ENCODE results near the gene TMEM116.
"Not testable (repeated sequence)": the region's sequence is repeated elsewhere in the genome, so short reads cannot be mapped to it uniquely, and the experiment has no call there.

Gene TMEM116

GRCh38 chr12:111976291-111976690, 36.7 kb downstream of the TMEM116 start:
- DNase-seq (ENCODE audit: low spot score): no peak

GRCh38 chr12:111975161-111975931, 37.6 kb downstream of the TMEM116 start:
- no peak for DNase-seq (ENCODE audit: low spot score)

GRCh38 chr12:111971800-111972199, 41.2 kb downstream of the TMEM116 start:
- DNase-seq (ENCODE audit: low spot score): no peak

GRCh38 chr12:111964935-111965334, 48.0 kb downstream of the TMEM116 start:
- DNase-seq (ENCODE audit: low spot score): no peak

GRCh38 chr12:111959518-111959917, 53.4 kb downstream of the TMEM116 start:
- not testable (repeated sequence) for DNase-seq (ENCODE audit: low spot score)

- DNase-seq (ENCODE audit: low spot score): not testable (repeated sequence)
Measured at GRCh38 chr12:111957224-111957623, 55.7 kb downstream of the TMEM116 start.

- no peak for DNase-seq (ENCODE audit: low spot score)
Measured at GRCh38 chr12:111954969-111955368, 58.0 kb downstream of the TMEM116 start.

- DNase-seq (ENCODE audit: low spot score): no peak
Measured at GRCh38 chr12:111953455-111953854, 59.5 kb downstream of the TMEM116 start.

- DNase-seq (ENCODE audit: low spot score): not testable (repeated sequence)
Measured at GRCh38 chr12:111952084-111952787, 60.7 kb downstream of the TMEM116 start.

GRCh38 chr12:111950961-111951676, 61.8 kb downstream of the TMEM116 start:
- not testable (repeated sequence) for DNase-seq (ENCODE audit: low spot score)

- no peak for DNase-seq (ENCODE audit: low spot score)
Measured at GRCh38 chr12:111943929-111944328, 69.0 kb downstream of the TMEM116 start.

- DNase-seq (ENCODE audit: low spot score): no peak
Measured at GRCh38 chr12:111942557-111942956, 70.4 kb downstream of the TMEM116 start.

- no peak for DNase-seq (ENCODE audit: low spot score)
Measured at GRCh38 chr12:111937429-111937828, 75.5 kb downstream of the TMEM116 start.

GRCh38 chr12:111936869-111937268, 76.1 kb downstream of the TMEM116 start:
- no peak for DNase-seq (ENCODE audit: low spot score)

- no peak for DNase-seq (ENCODE audit: low spot score)
Measured at GRCh38 chr12:111932241-111932640, 80.7 kb downstream of the TMEM116 start.

- no peak for DNase-seq (ENCODE audit: low spot score)
Measured at GRCh38 chr12:111927346-111927745, 85.6 kb downstream of the TMEM116 start.

GRCh38 chr12:111926631-111927030, 86.3 kb downstream of the TMEM116 start:
- no peak for DNase-seq (ENCODE audit: low spot score)

- DNase-seq (ENCODE audit: low spot score): no peak
Measured at GRCh38 chr12:111925171-111925570, 87.8 kb downstream of the TMEM116 start.

- DNase-seq (ENCODE audit: low spot score): no peak
Measured at GRCh38 chr12:111907740-111908139, 105.2 kb downstream of the TMEM116 start.

GRCh38 chr12:111905502-111905901, 107.5 kb downstream of the TMEM116 start:
- no peak for DNase-seq (ENCODE audit: low spot score)

- DNase-seq (ENCODE audit: low spot score): no peak
Measured at GRCh38 chr12:111904446-111904975, 108.5 kb downstream of the TMEM116 start.

GRCh38 chr12:111901182-111901581, 111.8 kb downstream of the TMEM116 start:
- no peak for DNase-seq (ENCODE audit: low spot score)

All from pons (tissue), 1 donor.